GM23338 (cell line): ENCODE results near the gene NUB1. TPM values are rescaled to one million over a fixed set of nuclear protein-coding genes. Genes with fewer than 3 reads are reported as not detected.
A peak's percentile ranks its signal among the peaks of the same experiment; 100 is the strongest.

Source experiments
- ATAC-seq: fragments of 200-7000 bp; cut with Tn5 transposase; 3 replicates; pipeline ENCODE4 v1.9.1; 2020
- DNase-seq: peaks from one replicate; pipeline ENCODE4 v3.0.0-alpha.2; 2015; ENCODE audit warnings: low spot score
- H2AFZ ChIP-seq: fragments of 200-600 bp; sonication (generic); 2 replicates; pipeline ENCODE4 v1.8.0; 2016; ENCODE audit warnings: antibody characterized with exemption, mild to moderate bottlenecking, moderate library complexity
- H3F3A ChIP-seq: fragments of 200-600 bp; sonication (generic); replicated peaks from 2 replicates; pipeline ENCODE4 v1.8.0; 2017; ENCODE audit warnings: antibody characterized with exemption, mixed run types, low read depth
- H3K27ac ChIP-seq: fragments of 200-600 bp; sonication (generic); 2 replicates; pipeline ENCODE4 v1.6.1; 2016; ENCODE audit warnings: low read depth
- H3K27me3 ChIP-seq: fragments of 200-600 bp; sonication (generic); 2 replicates; pipeline ENCODE4 v1.8.0; 2016; ENCODE audit warnings: mild to moderate bottlenecking, mixed run types, moderate library complexity; ENCODE audit not compliant: insufficient read depth
- H3K36me3 ChIP-seq: fragments of 200-600 bp; sonication (generic); 2 replicates; pipeline ENCODE4 v1.8.0; 2016; ENCODE audit warnings: mild to moderate bottlenecking; ENCODE audit not compliant: insufficient read depth
- H3K4me1 ChIP-seq: fragments of 200-600 bp; sonication (generic); 2 replicates; pipeline ENCODE4 v1.8.0; 2016; ENCODE audit warnings: mild to moderate bottlenecking, moderate library complexity; ENCODE audit not compliant: insufficient read depth
- H3K4me2 ChIP-seq: fragments of 200-600 bp; sonication (generic); 2 replicates; pipeline ENCODE4 v1.7.1; 2017; ENCODE audit warnings: mixed run types
- H3K4me3 ChIP-seq: fragments of 200-600 bp; sonication (generic); 2 replicates; pipeline ENCODE4 v1.6.1; 2016; ENCODE audit warnings: mixed run types
- H3K79me2 ChIP-seq: fragments of 200-600 bp; sonication (generic); replicated peaks from 2 replicates; pipeline ENCODE4 v1.8.0; 2017; ENCODE audit warnings: mild to moderate bottlenecking; ENCODE audit not compliant: insufficient read depth
- H3K9me2 ChIP-seq: fragments of 200-600 bp; sonication (generic); 2 replicates; pipeline ENCODE4 v1.8.0; 2017; ENCODE audit not compliant: insufficient read depth
- H4K20me1 ChIP-seq: fragments of 200-600 bp; sonication (generic); replicated peaks from 2 replicates; pipeline ENCODE4 v1.8.0; 2017; ENCODE audit warnings: mild to moderate bottlenecking; ENCODE audit not compliant: insufficient read depth
- H3K27ac Mint-ChIP-seq: 2 replicates; pipeline ENCODE4 v1.8.0; 2020; ENCODE audit warnings: inconsistent platforms, mild to moderate bottlenecking, moderate library complexity, mixed read lengths
- H3K27me3 Mint-ChIP-seq: 3 replicates; pipeline ENCODE4 v1.8.0; 2022; ENCODE audit warnings: low read depth, mild to moderate bottlenecking, moderate library complexity, mixed read lengths, inconsistent platforms; ENCODE audit not compliant: insufficient read depth, poor library complexity
- H3K36me3 Mint-ChIP-seq: 3 replicates; pipeline ENCODE4 v1.8.0; 2021; ENCODE audit warnings: low read depth, mild to moderate bottlenecking, inconsistent platforms, moderate library complexity, mixed read lengths
- H3K4me1 Mint-ChIP-seq: 3 replicates; pipeline ENCODE4 v1.8.0; 2020; ENCODE audit warnings: mild to moderate bottlenecking, inconsistent platforms, mixed read lengths
- H3K4me3 Mint-ChIP-seq: 3 replicates; pipeline ENCODE4 v1.8.0; 2021; ENCODE audit warnings: moderate library complexity, mild to moderate bottlenecking, inconsistent platforms, mixed read lengths
- H3K9me3 Mint-ChIP-seq: 3 replicates; pipeline ENCODE4 v1.8.0; 2020; ENCODE audit warnings: moderate library complexity, mild to moderate bottlenecking, inconsistent platforms, mixed read lengths
- CREB1 ChIP-seq: fragments of 250-450 bp; sonication (Bioruptor Pico); IDR thresholded peaks from 2 replicates; pipeline ENCODE4 v1.5.0; 2020; ENCODE audit warnings: low read depth, mild to moderate bottlenecking, moderate library complexity
- EZH2 ChIP-seq: fragments of 200-600 bp; sonication (generic); IDR thresholded peaks from one replicate; pipeline ENCODE4 v1.8.0; 2017; ENCODE audit warnings: antibody characterized with exemption, mild to moderate bottlenecking, low read depth; ENCODE audit not compliant: unreplicated experiment
- JUNB ChIP-seq: IDR thresholded peaks from one replicate; pipeline ENCODE4 v1.6.1; 2016; ENCODE audit warnings: antibody characterized with exemption; ENCODE audit not compliant: unreplicated experiment
- NANOG ChIP-seq: IDR thresholded peaks from 2 replicates; pipeline ENCODE4 v1.6.1; 2016; ENCODE audit warnings: antibody characterized with exemption, borderline replicate concordance
- POLR2AphosphoS5 ChIP-seq: IDR thresholded peaks from 2 replicates; pipeline ENCODE4 v1.6.1; 2016; ENCODE audit warnings: antibody characterized with exemption, low read depth
- STAT1 ChIP-seq: IDR thresholded peaks from one replicate; pipeline ENCODE4 v1.6.1; 2016; ENCODE audit warnings: antibody characterized with exemption; ENCODE audit not compliant: unreplicated experiment
- ZNF114 ChIP-seq: fragments of 250-450 bp; sonication (Bioruptor Pico); IDR thresholded peaks from 2 replicates; pipeline ENCODE4 v1.5.0; 2020; ENCODE audit warnings: mild to moderate bottlenecking, moderate library complexity
- ZNF331 ChIP-seq: fragments of 250-450 bp; sonication (Bioruptor Pico); IDR thresholded peaks from 2 replicates; pipeline ENCODE4 v1.5.0; 2020; ENCODE audit warnings: low read depth, mild to moderate bottlenecking, moderate library complexity
- polyA plus RNA-seq: library from polyadenylated mRNA; unstranded; fragments of >200 nt; fragmentation: Nextera tagmentation; extraction: Ambion mirVana; gene quantifications from 2 replicates; pipeline ENCODE4 v1.2.1, GENCODE V29; 2016
- total RNA-seq: library from RNA; depleted of rRNA; stranded (reverse); fragments of >200 nt; shearing (Covaris generic); gene quantifications from 2 replicates; pipeline ENCODE4 v1.2.3, GENCODE V29; 2014
- TF ChIP-seq, protein P1 (sequence below), 2 experiments: fragments of 200-600 bp in 1 of 2; sonication (generic) in 1 of 2; conservative IDR thresholded peaks; 2 replicates each; pipeline versions ENCODE4 v1.5.1 to v1.6.1; 2016 to 2017; ENCODE audit warnings: antibody characterized with exemption in 2 of 2, low read depth in 2 of 2, mild to moderate bottlenecking in 2 of 2, moderate library complexity in 1 of 2
- TF ChIP-seq, protein P2 (sequence below): IDR thresholded peaks from one replicate; pipeline ENCODE4 v1.6.1; 2018; ENCODE audit warnings: antibody characterized with exemption; ENCODE audit not compliant: unreplicated experiment
- TF ChIP-seq, protein P3 (sequence below): IDR thresholded peaks from 2 replicates; pipeline ENCODE4 v1.6.1; 2016; ENCODE audit warnings: antibody characterized with exemption

Gene NUB1
- total and polyA plus RNA-seq, 2 experiments from 2014 or later = 31.8 to 42.3 TPM

DNA sequence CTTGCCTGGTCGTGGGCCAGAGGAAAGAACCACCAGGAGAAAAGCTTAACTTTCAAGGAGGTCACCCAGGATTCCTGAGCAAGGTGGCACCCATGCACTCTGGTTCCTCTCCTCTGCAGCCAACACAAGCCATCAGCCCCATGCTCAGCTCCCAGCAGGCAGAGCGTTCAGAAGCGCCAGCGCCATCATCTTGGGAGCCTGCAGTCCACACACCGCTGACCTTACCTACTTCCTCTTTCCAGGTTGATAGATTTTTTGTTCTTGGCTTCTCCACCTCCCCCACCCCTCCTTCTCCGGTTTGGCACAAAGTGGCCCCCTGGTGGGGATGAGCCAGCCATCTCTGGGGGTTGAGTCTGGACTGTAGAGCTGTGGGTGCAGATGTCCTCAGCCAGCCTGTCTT, 69.9 kb downstream of the NUB1 start:
- DNase-seq (no peak), ATAC-seq (no peak)
- no peak overlapping the region for H3K4me3 ChIP-seq
- no peaks in the 10 kb centered on the region for H3K36me3 ChIP-seq
- peaks cover 48% of the 10 kb centered on the region for H3K27me3 ChIP-seq
- no peak for TF ChIP-seq STAT1
- TF ChIP-seq ZNF114 (CRISPR knock-in tag) = no peak
- TF ChIP-seq NANOG = no peak
- TF ChIP-seq, protein P1, sequence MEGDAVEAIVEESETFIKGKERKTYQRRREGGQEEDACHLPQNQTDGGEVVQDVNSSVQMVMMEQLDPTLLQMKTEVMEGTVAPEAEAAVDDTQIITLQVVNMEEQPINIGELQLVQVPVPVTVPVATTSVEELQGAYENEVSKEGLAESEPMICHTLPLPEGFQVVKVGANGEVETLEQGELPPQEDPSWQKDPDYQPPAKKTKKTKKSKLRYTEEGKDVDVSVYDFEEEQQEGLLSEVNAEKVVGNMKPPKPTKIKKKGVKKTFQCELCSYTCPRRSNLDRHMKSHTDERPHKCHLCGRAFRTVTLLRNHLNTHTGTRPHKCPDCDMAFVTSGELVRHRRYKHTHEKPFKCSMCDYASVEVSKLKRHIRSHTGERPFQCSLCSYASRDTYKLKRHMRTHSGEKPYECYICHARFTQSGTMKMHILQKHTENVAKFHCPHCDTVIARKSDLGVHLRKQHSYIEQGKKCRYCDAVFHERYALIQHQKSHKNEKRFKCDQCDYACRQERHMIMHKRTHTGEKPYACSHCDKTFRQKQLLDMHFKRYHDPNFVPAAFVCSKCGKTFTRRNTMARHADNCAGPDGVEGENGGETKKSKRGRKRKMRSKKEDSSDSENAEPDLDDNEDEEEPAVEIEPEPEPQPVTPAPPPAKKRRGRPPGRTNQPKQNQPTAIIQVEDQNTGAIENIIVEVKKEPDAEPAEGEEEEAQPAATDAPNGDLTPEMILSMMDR (conservative IDR thresholded peaks at IDR 0.05; ENCODE audit: low read depth in 2 of 2) = 0 out of 4 replicates have a peak, but pooled peaks of 1 of the 2 experiments have one; percentile 2
- TF ChIP-seq, protein P2, sequence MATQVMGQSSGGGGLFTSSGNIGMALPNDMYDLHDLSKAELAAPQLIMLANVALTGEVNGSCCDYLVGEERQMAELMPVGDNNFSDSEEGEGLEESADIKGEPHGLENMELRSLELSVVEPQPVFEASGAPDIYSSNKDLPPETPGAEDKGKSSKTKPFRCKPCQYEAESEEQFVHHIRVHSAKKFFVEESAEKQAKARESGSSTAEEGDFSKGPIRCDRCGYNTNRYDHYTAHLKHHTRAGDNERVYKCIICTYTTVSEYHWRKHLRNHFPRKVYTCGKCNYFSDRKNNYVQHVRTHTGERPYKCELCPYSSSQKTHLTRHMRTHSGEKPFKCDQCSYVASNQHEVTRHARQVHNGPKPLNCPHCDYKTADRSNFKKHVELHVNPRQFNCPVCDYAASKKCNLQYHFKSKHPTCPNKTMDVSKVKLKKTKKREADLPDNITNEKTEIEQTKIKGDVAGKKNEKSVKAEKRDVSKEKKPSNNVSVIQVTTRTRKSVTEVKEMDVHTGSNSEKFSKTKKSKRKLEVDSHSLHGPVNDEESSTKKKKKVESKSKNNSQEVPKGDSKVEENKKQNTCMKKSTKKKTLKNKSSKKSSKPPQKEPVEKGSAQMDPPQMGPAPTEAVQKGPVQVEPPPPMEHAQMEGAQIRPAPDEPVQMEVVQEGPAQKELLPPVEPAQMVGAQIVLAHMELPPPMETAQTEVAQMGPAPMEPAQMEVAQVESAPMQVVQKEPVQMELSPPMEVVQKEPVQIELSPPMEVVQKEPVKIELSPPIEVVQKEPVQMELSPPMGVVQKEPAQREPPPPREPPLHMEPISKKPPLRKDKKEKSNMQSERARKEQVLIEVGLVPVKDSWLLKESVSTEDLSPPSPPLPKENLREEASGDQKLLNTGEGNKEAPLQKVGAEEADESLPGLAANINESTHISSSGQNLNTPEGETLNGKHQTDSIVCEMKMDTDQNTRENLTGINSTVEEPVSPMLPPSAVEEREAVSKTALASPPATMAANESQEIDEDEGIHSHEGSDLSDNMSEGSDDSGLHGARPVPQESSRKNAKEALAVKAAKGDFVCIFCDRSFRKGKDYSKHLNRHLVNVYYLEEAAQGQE = no peak
- TF ChIP-seq POLR2AphosphoS5 = no peak
- no peak for TF ChIP-seq CREB1 (CRISPR knock-in tag)
- TF ChIP-seq, protein P3, sequence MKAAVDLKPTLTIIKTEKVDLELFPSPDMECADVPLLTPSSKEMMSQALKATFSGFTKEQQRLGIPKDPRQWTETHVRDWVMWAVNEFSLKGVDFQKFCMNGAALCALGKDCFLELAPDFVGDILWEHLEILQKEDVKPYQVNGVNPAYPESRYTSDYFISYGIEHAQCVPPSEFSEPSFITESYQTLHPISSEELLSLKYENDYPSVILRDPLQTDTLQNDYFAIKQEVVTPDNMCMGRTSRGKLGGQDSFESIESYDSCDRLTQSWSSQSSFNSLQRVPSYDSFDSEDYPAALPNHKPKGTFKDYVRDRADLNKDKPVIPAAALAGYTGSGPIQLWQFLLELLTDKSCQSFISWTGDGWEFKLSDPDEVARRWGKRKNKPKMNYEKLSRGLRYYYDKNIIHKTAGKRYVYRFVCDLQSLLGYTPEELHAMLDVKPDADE = no peak
- no peaks in the 10 kb centered on the region; the same call in 1 of the 2 replicates for H3K79me2 ChIP-seq
- Mint-ChIP-seq H3K9me3 (peaks cover 4% of the 10 kb centered on the region; the same call in 1 of the 3 replicates), H3K4me1 (peaks cover 34% of the 10 kb centered on the region), H3K27ac (no peak overlapping the region), H3K36me3 (no peaks in the 10 kb centered on the region; the same call in 2 of the 3 replicates), H3K4me3 (peak overlapping the region; percentile 81; the same call in 1 of the 3 replicates), H3K27me3 (peaks cover 33% of the 10 kb centered on the region)
- no peak overlapping the region for H2AFZ ChIP-seq
- H3K4me2 ChIP-seq = peak overlapping the region; percentile 93
- peaks cover 33% of the 10 kb centered on the region for H3K4me1 ChIP-seq
- peaks cover 3% of the 10 kb centered on the region for H4K20me1 ChIP-seq
- H3K27ac ChIP-seq = no peak overlapping the region
- H3K9me2 ChIP-seq = no peaks in the 10 kb centered on the region
- H3F3A ChIP-seq = peaks cover 4% of the 10 kb centered on the region; the same call in 1 of the 2 replicates

DNA sequence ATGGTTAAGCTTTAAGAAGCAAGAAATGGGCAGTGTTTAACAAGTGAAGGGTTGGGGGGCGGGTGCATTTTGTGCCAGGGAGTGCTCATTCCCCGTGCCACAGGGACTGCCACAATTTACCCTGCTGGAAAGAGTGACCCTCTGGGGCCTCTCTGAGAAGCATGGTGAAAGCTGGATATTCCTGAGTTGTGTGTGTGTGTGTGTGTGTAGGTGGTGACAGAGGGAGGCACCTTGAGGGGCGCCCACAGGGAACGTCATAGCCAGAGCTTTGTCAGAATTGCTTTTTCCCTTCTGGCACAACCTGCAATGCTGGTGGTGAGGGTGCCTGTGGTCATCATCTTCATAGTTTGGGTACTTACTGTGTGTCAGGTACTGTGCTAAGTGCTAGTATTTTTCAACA, 70.7 kb downstream of the NUB1 start:
- H2AFZ ChIP-seq = no peak overlapping the region
- H3K27ac Mint-ChIP-seq = no peak overlapping the region
- peaks cover 36% of the 10 kb centered on the region for H3K4me1 ChIP-seq
- H3K27me3 ChIP-seq = peaks cover 55% of the 10 kb centered on the region
- no peaks in the 10 kb centered on the region for H3K9me2 ChIP-seq
- H3K79me2 ChIP-seq = no peaks in the 10 kb centered on the region; the same call in 1 of the 2 replicates
- H3K9me3 Mint-ChIP-seq = peaks cover 4% of the 10 kb centered on the region; the same call in 1 of the 3 replicates
- H3K4me2 ChIP-seq = no peak overlapping the region
- no peaks in the 10 kb centered on the region; the same call in 2 of the 3 replicates for H3K36me3 Mint-ChIP-seq
- H3K27me3 Mint-ChIP-seq = peaks cover 40% of the 10 kb centered on the region
- peaks cover 40% of the 10 kb centered on the region for H3K4me1 Mint-ChIP-seq
- no peak overlapping the region for H3K27ac ChIP-seq
- ATAC-seq = no peak
- no peak overlapping the region; the same call in 2 of the 3 replicates for H3K4me3 Mint-ChIP-seq
- peaks cover 4% of the 10 kb centered on the region; the same call in 1 of the 2 replicates for H3F3A ChIP-seq
- no peak for DNase-seq
- no peaks in the 10 kb centered on the region for H3K36me3 ChIP-seq
- peaks cover 3% of the 10 kb centered on the region for H4K20me1 ChIP-seq
- H3K4me3 ChIP-seq = no peak overlapping the region
- TF ChIP-seq NANOG (no peak), ZNF331 (CRISPR knock-in tag) (no peak), JUNB (no peak), EZH2 (no peak), POLR2AphosphoS5 (no peak), STAT1 (no peak), CREB1 (CRISPR knock-in tag) (no peak)
- TF ChIP-seq, protein P2 = no peak
- TF ChIP-seq, protein P3 = no peak
